ENCODE data around the gene RIMS1. TPM values are rescaled to one million over a fixed set of nuclear protein-coding genes. Genes with fewer than 3 reads are reported as not detected.

RIMS1 gene
- polyA plus RNA-seq, 1 experiment: 0.91 TPM

DNA sequence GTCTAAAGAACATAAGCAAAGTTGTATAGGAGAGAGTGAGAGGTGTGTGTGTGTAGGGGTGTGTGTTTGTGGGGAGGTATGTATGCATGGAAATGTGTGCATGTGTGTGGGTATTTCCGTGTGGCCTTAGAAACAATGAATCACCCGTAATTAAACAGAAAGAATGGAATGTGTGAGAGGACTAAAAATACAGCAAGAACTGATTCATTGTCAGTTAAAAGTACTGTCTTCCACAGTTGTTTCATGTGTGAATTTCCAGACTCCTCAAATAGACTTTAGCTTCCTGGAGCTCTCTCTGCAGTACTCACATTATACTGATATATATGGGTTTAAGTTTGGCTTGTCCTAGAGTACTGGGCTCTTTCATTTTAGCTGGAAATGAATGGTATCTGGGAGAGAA, 145.7 kb downstream of the RIMS1 start:
- Histone ChIP-seq H3K9me3 (ENCODE audit: control insufficient read depth, insufficient read depth, low read length) (no peaks in the 10 kb centered on the region), H3K4me3 (ENCODE audit: low read depth, low read length) (no peak overlapping the region), H3K27ac (ENCODE audit: low read depth, low read length) (no peak overlapping the region), H3K27me3 (ENCODE audit: control insufficient read depth, insufficient read depth, low read length) (no peaks in the 10 kb centered on the region)
- TF ChIP-seq, protein P1, sequence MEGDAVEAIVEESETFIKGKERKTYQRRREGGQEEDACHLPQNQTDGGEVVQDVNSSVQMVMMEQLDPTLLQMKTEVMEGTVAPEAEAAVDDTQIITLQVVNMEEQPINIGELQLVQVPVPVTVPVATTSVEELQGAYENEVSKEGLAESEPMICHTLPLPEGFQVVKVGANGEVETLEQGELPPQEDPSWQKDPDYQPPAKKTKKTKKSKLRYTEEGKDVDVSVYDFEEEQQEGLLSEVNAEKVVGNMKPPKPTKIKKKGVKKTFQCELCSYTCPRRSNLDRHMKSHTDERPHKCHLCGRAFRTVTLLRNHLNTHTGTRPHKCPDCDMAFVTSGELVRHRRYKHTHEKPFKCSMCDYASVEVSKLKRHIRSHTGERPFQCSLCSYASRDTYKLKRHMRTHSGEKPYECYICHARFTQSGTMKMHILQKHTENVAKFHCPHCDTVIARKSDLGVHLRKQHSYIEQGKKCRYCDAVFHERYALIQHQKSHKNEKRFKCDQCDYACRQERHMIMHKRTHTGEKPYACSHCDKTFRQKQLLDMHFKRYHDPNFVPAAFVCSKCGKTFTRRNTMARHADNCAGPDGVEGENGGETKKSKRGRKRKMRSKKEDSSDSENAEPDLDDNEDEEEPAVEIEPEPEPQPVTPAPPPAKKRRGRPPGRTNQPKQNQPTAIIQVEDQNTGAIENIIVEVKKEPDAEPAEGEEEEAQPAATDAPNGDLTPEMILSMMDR (IDR thresholded peaks at IDR 0.05; ENCODE audit: low read depth, low read length): no peak
- CTCF ChIA-PET: no interaction called here
- POLR2A ChIA-PET: no interaction called here
- DNase-seq (ENCODE audit: low read depth, low spot score): no peak

DNA sequence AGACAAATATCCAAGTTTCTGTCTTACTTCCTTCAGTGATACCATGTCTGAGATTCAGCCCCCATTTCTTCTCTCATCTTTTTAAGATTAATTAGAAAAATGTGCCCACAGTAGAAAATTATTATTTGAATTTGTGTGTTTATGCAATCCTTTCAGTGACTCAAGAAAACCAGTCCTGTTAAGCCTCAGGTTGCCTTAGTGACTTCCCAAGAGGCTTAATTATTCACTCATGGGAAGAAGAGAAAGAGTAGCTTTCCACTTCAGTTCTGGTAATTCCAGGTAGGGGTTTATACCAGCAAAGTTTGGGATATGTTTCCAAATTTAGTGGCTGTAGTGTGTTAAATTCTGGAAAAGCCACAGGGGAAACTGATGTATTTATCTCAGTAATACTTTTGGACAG, 149.1 kb downstream of the RIMS1 start:
- Histone ChIP-seq H3K27me3 (ENCODE audit: control insufficient read depth, insufficient read depth, low read length) (no peaks in the 10 kb centered on the region), H3K9me3 (ENCODE audit: control insufficient read depth, insufficient read depth, low read length) (no peaks in the 10 kb centered on the region), H3K27ac (ENCODE audit: low read depth, low read length) (no peak overlapping the region), H3K4me3 (ENCODE audit: low read depth, low read length) (no peak overlapping the region)
- ChIA-PET CTCF (no interaction called here), POLR2A (no interaction called here)
- TF ChIP-seq, protein P1 (IDR thresholded peaks at IDR 0.05; ENCODE audit: low read depth, low read length): no peak
- no peak for DNase-seq (ENCODE audit: low read depth, low spot score)

DNA sequence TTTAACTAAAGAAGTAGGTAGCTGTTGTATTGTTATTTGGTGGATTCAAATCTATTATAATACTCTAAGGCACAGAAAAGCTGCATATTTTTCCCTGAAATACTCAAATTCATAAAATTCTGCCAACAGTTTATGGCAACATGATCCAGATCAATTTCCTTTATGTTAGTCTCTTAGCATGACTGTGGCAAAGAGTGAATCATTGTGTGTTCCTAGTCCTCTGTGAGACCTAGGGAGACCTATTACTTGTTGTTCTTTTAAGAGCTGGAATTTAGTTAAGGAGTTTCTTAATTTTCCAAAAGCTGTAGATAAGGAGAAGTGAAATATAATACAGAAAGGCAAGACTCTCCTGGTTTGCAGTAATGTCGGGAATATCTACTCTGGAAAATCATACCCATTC, 149.6 kb downstream of the RIMS1 start:
- TF ChIP-seq, protein P1 (IDR thresholded peaks at IDR 0.05; ENCODE audit: low read depth, low read length): no peak
- no peak for DNase-seq (ENCODE audit: low read depth, low spot score)
- POLR2A ChIA-PET: no interaction called here
- no peak overlapping the region for H3K4me3 ChIP-seq (ENCODE audit: low read depth, low read length)
- no peaks in the 10 kb centered on the region for H3K27me3 ChIP-seq (ENCODE audit: control insufficient read depth, insufficient read depth, low read length)
- CTCF ChIA-PET: no interaction called here
- no peak overlapping the region for H3K27ac ChIP-seq (ENCODE audit: low read depth, low read length)
- H3K9me3 ChIP-seq (ENCODE audit: control insufficient read depth, insufficient read depth, low read length): no peaks in the 10 kb centered on the region

DNA sequence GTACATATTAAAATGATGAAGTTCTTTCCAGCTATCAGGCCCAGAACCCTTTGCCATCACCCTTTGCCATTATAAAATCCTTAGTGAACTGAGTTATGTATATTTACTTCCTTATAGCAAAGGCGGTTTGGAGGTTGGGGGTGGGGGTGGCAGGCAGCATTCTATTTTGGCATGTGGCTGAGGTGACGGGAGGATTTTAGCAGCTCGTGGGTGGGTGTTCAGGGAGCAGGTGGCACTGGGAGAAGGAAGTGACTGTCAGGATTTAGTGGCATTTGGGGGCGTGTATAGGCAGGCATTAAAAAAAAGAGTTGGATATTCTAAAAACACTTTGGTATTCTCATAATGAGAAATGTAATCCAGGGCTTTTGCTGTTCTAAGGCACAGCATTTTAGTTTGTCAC, 150.7 kb downstream of the RIMS1 start:
- no peak for DNase-seq (ENCODE audit: low read depth, low spot score)
- CTCF ChIA-PET: no interaction called here
- Histone ChIP-seq H3K9me3 (ENCODE audit: control insufficient read depth, insufficient read depth, low read length) (no peaks in the 10 kb centered on the region), H3K4me3 (ENCODE audit: low read depth, low read length) (no peak overlapping the region), H3K27ac (ENCODE audit: low read depth, low read length) (no peak overlapping the region), H3K27me3 (ENCODE audit: control insufficient read depth, insufficient read depth, low read length) (no peaks in the 10 kb centered on the region)
- POLR2A ChIA-PET: no interaction called here
- TF ChIP-seq, protein P1 (IDR thresholded peaks at IDR 0.05; ENCODE audit: low read depth, low read length): no peak

DNA sequence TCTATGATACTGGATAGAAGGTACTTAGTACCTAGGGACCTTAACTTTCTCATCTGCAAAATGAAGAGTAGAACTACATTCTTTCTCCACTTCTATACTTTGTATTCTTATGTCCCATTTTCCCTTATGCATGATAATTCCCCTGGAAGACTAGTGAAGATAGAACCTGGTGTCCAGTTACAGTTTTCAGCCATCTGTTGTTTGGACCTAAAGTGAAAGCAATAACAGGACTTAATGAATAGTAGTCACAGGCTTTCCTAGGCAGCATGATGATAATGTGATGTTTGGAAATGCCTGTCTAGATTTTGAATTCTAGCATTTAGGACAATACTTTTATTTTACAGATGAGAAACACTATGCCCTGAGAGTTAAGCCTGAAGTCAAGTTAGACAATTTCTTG, 153.8 kb downstream of the RIMS1 start:
- ChIA-PET CTCF (no interaction called here), POLR2A (no interaction called here)
- Histone ChIP-seq H3K9me3 (ENCODE audit: control insufficient read depth, insufficient read depth, low read length) (no peaks in the 10 kb centered on the region), H3K27me3 (ENCODE audit: control insufficient read depth, insufficient read depth, low read length) (no peaks in the 10 kb centered on the region), H3K4me3 (ENCODE audit: low read depth, low read length) (no peak overlapping the region), H3K27ac (ENCODE audit: low read depth, low read length) (no peak overlapping the region)
- TF ChIP-seq, protein P1 (IDR thresholded peaks at IDR 0.05; ENCODE audit: low read depth, low read length): no peak
- no peak for DNase-seq (ENCODE audit: low read depth, low spot score)
